OCI-LY1 (cell line): ENCODE measurements around the gene GIGYF2.

Experiments
- H2AFZ ChIP-seq: fragments of 200-600 bp; sonication (generic), shearing (Covaris generic); 2 replicates; pipeline ENCODE4 v1.6.0; 2014; ENCODE audit warnings: antibody characterized with exemption, mild to moderate bottlenecking, low read length
- H3F3A ChIP-seq: fragments of 200-600 bp; sonication (generic), shearing (Covaris generic); 2 replicates; pipeline ENCODE4 v1.6.0; 2014; ENCODE audit warnings: mild to moderate bottlenecking, antibody characterized with exemption, low read length, moderate library complexity; ENCODE audit not compliant: insufficient read depth
- H3K27ac ChIP-seq: fragments of 200-600 bp; sonication (generic); 2 replicates; pipeline ENCODE4 v1.5.1; 2014; ENCODE audit warnings: low read length, mixed run types, mild to moderate bottlenecking, low read depth; ENCODE audit not compliant: poor library complexity, severe bottlenecking
- H3K27me3 ChIP-seq: fragments of 200-600 bp; sonication (generic); 2 replicates; pipeline ENCODE4 v1.6.0; 2014; ENCODE audit warnings: antibody characterized with exemption, mild to moderate bottlenecking, low read length, moderate library complexity; ENCODE audit not compliant: insufficient read depth
- H3K36me3 ChIP-seq: fragments of 200-600 bp; sonication (generic); 2 replicates; pipeline ENCODE4 v1.6.1; 2014; ENCODE audit warnings: mild to moderate bottlenecking, antibody characterized with exemption, low read length, moderate library complexity, mixed read lengths; ENCODE audit not compliant: insufficient read depth
- H3K4me1 ChIP-seq: fragments of 200-600 bp; sonication (generic); 2 replicates; pipeline ENCODE4 v1.5.1; 2014; ENCODE audit warnings: mild to moderate bottlenecking, low read length, moderate library complexity; ENCODE audit not compliant: insufficient read depth, severe bottlenecking
- H3K4me2 ChIP-seq: fragments of 200-600 bp; sonication (generic), shearing (Covaris generic); 2 replicates; pipeline ENCODE4 v1.6.1; 2014; ENCODE audit warnings: low read length
- H3K4me3 ChIP-seq: fragments of 200-600 bp; sonication (generic); 2 replicates; pipeline ENCODE4 v1.5.1; 2014; ENCODE audit warnings: low read length, low read depth, mild to moderate bottlenecking, mixed read lengths; ENCODE audit not compliant: poor library complexity, severe bottlenecking
- H3K79me2 ChIP-seq: fragments of 200-600 bp; shearing (Covaris generic); 2 replicates; pipeline ENCODE4 v1.6.1; 2016; ENCODE audit warnings: mixed run types, low read length, mixed read lengths; ENCODE audit not compliant: insufficient read depth
- H3K9ac ChIP-seq: fragments of 200-600 bp; sonication (generic), shearing (Covaris generic); 2 replicates; pipeline ENCODE4 v1.6.1; 2014; ENCODE audit warnings: mild to moderate bottlenecking, low read length, mixed read lengths
- H3K9me2 ChIP-seq: fragments of 200-600 bp; sonication (generic), shearing (Covaris generic); 2 replicates; pipeline ENCODE4 v1.6.1; 2014; ENCODE audit warnings: low read depth, mild to moderate bottlenecking, low read length, mixed read lengths
- H3K9me3 ChIP-seq: fragments of 200-600 bp; shearing (Covaris generic); 2 replicates; pipeline ENCODE4 v1.6.1; 2014; ENCODE audit warnings: low read length, mixed read lengths
- H4K20me1 ChIP-seq: fragments of 200-600 bp; sonication (generic), shearing (Covaris generic); 2 replicates; pipeline ENCODE4 v1.6.0; 2016; ENCODE audit warnings: mild to moderate bottlenecking, low read length; ENCODE audit not compliant: insufficient read depth
- EZH2 ChIP-seq: fragments of 200-600 bp; sonication (generic), shearing (Covaris generic); IDR thresholded peaks from 2 replicates; pipeline ENCODE4 v1.8.0; 2017; ENCODE audit warnings: borderline replicate concordance, mixed run types, mild to moderate bottlenecking, antibody characterized with exemption, low read length, moderate library complexity, mixed read lengths
- TF ChIP-seq, protein P1 (sequence below): fragments of 200-600 bp; sonication (generic), shearing (Covaris generic); IDR thresholded peaks from 2 replicates; pipeline ENCODE4 v1.5.1; 2017; ENCODE audit warnings: mild to moderate bottlenecking, antibody characterized with exemption, low read length, moderate library complexity, mixed read lengths

Gene GIGYF2

DNA sequence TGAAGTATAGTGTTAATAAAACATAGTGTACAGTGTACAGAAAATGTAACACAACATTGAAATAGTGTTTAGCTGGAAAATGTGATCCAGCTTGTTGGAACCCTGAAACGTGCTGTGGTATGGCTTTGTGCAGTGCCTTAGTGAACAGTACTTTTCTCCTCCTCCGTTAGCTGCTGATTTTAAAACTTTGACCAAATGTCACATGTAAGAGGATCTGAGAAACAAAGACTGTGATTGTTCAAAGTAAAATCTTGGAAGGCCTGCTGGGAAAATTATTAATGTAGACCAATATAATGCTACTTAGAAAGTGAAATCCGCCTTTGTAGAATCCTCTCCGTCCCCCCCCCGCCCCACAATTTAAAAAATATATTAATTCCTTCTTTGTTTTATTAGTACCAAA is 80.1 kb downstream of the GIGYF2 start:
- H3K4me3 ChIP-seq, result no peak overlapping the region

DNA sequence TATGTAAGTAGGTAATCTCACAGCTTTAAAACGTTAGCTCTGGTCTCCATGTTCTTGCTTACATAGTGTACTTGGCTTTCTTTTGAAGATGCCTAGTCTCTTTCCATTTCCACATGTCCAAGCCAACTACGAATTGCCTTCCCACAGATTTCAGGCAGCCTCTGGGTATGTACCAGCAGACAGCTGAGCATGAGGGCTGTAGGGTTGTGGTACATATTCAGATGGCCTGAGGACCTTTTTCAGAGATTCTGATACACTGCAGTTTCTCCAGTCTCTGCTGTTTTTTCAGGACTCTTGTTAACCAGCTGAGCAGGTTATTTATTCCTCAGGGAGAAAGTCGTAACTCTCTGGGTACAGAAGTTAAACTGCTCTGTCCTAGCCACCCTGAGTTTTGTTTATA is 82.3 kb downstream of the GIGYF2 start:
- Histone ChIP-seq H3F3A (no peaks in the 10 kb centered on the region), H3K4me2 (no peak overlapping the region), H3K4me3 (no peak overlapping the region), H3K36me3 (peaks cover 7% of the 10 kb centered on the region; the same call in 1 of the 2 replicates), H3K79me2 (no peaks in the 10 kb centered on the region), H4K20me1 (no peaks in the 10 kb centered on the region), H3K9ac (no peak overlapping the region), H3K9me3 (no peaks in the 10 kb centered on the region), H3K27ac (no peak overlapping the region), H3K9me2 (no peaks in the 10 kb centered on the region), H3K27me3 (no peaks in the 10 kb centered on the region), H3K4me1 (no peaks in the 10 kb centered on the region), H2AFZ (no peak overlapping the region)
- TF ChIP-seq, protein P1, sequence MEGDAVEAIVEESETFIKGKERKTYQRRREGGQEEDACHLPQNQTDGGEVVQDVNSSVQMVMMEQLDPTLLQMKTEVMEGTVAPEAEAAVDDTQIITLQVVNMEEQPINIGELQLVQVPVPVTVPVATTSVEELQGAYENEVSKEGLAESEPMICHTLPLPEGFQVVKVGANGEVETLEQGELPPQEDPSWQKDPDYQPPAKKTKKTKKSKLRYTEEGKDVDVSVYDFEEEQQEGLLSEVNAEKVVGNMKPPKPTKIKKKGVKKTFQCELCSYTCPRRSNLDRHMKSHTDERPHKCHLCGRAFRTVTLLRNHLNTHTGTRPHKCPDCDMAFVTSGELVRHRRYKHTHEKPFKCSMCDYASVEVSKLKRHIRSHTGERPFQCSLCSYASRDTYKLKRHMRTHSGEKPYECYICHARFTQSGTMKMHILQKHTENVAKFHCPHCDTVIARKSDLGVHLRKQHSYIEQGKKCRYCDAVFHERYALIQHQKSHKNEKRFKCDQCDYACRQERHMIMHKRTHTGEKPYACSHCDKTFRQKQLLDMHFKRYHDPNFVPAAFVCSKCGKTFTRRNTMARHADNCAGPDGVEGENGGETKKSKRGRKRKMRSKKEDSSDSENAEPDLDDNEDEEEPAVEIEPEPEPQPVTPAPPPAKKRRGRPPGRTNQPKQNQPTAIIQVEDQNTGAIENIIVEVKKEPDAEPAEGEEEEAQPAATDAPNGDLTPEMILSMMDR, result no peak
- TF ChIP-seq EZH2, result no peak

More for the DNA sequence above, 80.1 kb downstream of the GIGYF2 start:
- no peaks in the 10 kb centered on the region for H3K9me3 ChIP-seq
- peaks cover 18% of the 10 kb centered on the region; the same call in 1 of the 2 replicates for H3K36me3 ChIP-seq
- H3K4me1 ChIP-seq, result peaks cover 9% of the 10 kb centered on the region
- H3K9me2 ChIP-seq, result no peaks in the 10 kb centered on the region
- H3F3A ChIP-seq, result no peaks in the 10 kb centered on the region
- no peaks in the 10 kb centered on the region for H3K27me3 ChIP-seq
- TF ChIP-seq EZH2, result no peak
- TF ChIP-seq, protein P1, result no peak
- H2AFZ ChIP-seq, result no peak overlapping the region
- no peak overlapping the region for H3K4me2 ChIP-seq
- H4K20me1 ChIP-seq, result no peaks in the 10 kb centered on the region
- H3K9ac ChIP-seq, result no peak overlapping the region
- H3K79me2 ChIP-seq, result no peaks in the 10 kb centered on the region
- no peak overlapping the region for H3K27ac ChIP-seq

DNA sequence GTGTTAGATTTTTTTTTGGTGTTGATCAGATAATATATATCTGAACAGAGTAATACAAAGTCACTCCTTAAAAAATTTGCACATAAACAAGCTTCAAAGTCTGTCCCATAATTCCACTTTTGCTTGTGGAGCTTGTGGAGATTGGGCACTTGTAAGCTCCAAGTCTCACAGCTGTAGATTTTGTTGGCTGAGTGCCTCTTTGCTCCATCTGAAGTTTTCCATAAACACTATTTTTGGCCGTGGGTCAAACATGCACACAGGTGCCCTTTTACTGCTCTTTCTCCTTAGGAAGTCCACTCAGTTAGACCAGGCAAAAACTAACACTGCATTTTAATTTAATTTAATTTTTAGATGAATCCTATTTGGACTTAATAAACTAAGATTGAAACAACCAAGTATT is 82.8 kb downstream of the GIGYF2 start:
- TF ChIP-seq, protein P1, result no peak
- TF ChIP-seq EZH2, result no peak
- no peaks in the 10 kb centered on the region for H4K20me1 ChIP-seq
- H3K4me1 ChIP-seq, result no peaks in the 10 kb centered on the region

More for the DNA sequence above, 82.8 kb downstream of the GIGYF2 start:
- H3K79me2 ChIP-seq, result no peaks in the 10 kb centered on the region
- H3K9me3 ChIP-seq, result no peaks in the 10 kb centered on the region
- no peaks in the 10 kb centered on the region for H3F3A ChIP-seq
- peaks cover 11% of the 10 kb centered on the region; the same call in 1 of the 2 replicates for H3K36me3 ChIP-seq
- no peak overlapping the region for H3K9ac ChIP-seq
- H3K4me3 ChIP-seq, result no peak overlapping the region
- no peak overlapping the region for H2AFZ ChIP-seq
- H3K4me2 ChIP-seq, result no peak overlapping the region
- no peaks in the 10 kb centered on the region for H3K9me2 ChIP-seq
- H3K27ac ChIP-seq, result no peak overlapping the region
- H3K27me3 ChIP-seq, result no peaks in the 10 kb centered on the region
